Fibroblast of pulmonary artery (primary cell): Measurements from ENCODE around the gene YAF2.
A peak's percentile ranks its signal among the peaks of the same experiment; 100 is the strongest.

Experiments
- DNase-seq: peaks from one replicate; pipeline ENCODE4 v3.0.0-alpha.2; 2010; ENCODE audit warnings: low read depth
- H3K4me3 ChIP-seq: replicated peaks from 2 replicates; pipeline ENCODE4 v1.5.1; 2011; ENCODE audit warnings: low read depth, mild to moderate bottlenecking, control low read depth, low read length, moderate library complexity
- CTCF ChIP-seq: IDR thresholded peaks from 2 replicates; pipeline ENCODE4 v1.5.1; 2011; ENCODE audit warnings: mild to moderate bottlenecking, control low read depth, low read length, inconsistent platforms; ENCODE audit errors: missing control alignments

YAF2 gene

GRCh38 chr12:42238240-42239140, at the start of gene YAF2:
YAF2 (minus strand) TSS chr12:42238248; CDS start chr12:42238180, 68 bp downstream.
- no peak for TF ChIP-seq CTCF
- peak within 1 kb of the TSS; percentile 74 for H3K4me3 ChIP-seq
- peak; percentile 89 for DNase-seq

GRCh38 chr12:42286741-42287140, 48.7 kb upstream of the YAF2 start:
- no peak for DNase-seq
- H3K4me3 ChIP-seq = no peak overlapping the region
- no peak for TF ChIP-seq CTCF

GRCh38 chr12:42285431-42285830, 47.4 kb upstream of the YAF2 start:
- TF ChIP-seq CTCF = no peak
- no peak overlapping the region for H3K4me3 ChIP-seq
- no peak for DNase-seq

- H3K4me3 ChIP-seq = no peak overlapping the region
- DNase-seq = peak; percentile 49
- TF ChIP-seq CTCF = no peak
Measured at GRCh38 chr12:42284876-42285275, 46.8 kb upstream of the YAF2 start.

- no peak overlapping the region for H3K4me3 ChIP-seq
Measured at GRCh38 chr12:42284157-42284556, 46.1 kb upstream of the YAF2 start.

GRCh38 chr12:42283739-42284138, 45.7 kb upstream of the YAF2 start:
- no peak overlapping the region for H3K4me3 ChIP-seq
- no peak for TF ChIP-seq CTCF
- DNase-seq = no peak

More at GRCh38 chr12:42284157-42284556, 46.1 kb upstream of the YAF2 start:
- no peak for TF ChIP-seq CTCF
- no peak for DNase-seq
